ENCODE data around the gene HCN3.

The HCN3 gene

DNA sequence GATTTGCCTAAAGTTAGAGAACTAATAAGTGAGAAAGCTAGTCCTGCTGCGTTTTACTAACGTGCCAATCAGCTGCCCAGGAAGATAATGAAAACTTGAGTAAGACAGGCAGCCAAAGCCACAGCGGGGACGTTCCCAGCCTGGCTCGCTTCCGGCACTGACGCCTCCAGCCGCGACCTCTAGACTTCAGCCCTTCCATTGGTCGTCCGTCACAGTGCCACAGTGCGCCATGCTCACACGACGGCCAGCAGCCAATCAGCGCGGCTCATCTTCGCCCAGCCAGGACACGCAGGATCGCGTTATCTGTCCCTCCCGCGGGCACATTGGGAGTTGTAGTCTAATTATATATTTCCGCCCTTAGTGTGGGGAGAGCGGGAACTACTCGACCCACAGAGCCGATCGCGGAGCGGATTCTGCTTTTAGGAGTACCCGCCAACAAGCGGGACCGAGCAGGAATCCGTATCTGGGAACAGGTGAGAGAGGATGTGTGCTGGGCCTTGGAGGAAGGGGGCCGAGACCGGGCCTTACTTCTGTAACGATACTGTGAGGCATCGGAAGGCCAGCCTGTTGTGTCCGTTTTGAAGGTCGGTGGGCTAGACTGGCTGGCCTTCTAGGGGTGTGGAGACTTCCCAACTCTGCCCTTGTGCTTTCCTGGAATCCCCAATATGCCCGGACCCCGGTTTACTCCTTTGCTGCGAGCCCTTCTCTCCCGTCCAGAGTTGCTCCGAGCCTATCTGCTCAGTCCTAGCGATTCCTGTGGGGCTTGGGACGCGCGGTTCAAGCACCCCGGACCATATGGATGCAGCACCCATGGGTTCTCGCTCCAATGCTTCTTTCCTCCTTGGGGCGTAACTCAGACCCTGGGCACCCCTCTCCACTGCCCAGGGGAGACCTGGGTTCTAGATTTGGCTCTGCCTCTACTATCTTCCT is 31.5 kb downstream of the HCN3 start, which contains the start of gene FDPS:
Gene FDPS (plus strand): TSS at position 374 of the 930 bp plus-strand sequence. CDS start 924 bp downstream, outside the sequence.
- peak; percentile 92 to 98 (median 94) for DNase-seq (ENCODE audit: low read depth in 2 of 3, low spot score in 1 of 3)

DNA sequence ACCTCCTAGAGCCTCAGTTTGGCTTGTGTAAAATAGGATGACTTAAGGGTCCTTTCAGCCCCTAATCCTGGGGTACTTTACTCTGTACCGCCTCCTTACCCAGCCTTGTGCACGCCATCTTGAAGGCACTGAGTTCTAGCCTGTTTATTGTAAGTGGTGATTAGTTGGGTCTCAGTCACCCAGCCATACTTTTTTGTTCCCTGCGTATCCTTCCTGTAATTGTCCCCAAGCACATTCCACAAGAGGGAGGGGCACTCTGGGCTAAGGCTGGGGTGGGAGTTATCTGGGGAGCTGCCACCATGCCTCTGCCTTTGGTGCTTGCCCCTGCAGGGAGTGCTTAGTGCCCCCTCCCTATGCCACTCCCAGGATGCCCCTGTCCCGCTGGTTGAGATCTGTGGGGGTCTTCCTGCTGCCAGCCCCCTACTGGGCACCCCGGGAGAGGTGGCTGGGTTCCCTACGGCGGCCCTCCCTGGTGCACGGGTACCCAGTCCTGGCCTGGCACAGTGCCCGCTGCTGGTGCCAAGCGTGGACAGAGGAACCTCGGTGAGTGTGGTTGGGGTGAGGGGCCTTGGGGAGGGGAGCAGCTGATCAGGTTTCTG is 32.3 kb downstream of the HCN3 start:
- no peak for DNase-seq (ENCODE audit: low read depth in 2 of 3, low spot score in 1 of 3)

GRCh38 chr1:155313261-155313660 is 36.0 kb downstream of the HCN3 start:
- no peak for DNase-seq (ENCODE audit: low read depth in 2 of 3, low spot score in 1 of 3)

DNA sequence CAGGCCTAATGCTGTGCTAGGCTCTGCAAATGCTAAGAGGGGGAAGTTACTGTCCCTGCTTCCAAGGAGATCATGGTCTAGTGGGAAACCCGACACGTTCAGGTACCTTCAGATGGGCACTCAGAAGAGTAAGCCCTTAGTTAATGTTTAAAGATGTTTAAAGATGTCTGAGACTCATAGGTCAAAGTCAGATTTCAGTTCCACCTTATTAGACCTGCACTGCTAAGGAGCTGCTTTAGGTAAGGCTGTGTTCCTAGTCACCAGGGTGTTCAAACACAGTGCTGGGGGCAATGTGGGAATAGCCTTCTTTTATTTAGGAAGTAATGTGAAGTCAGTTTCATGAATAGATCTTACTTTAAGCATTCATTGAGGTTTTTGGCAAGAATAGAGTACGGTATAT is 39.7 kb downstream of the HCN3 start:
- DNase-seq (ENCODE audit: low read depth in 2 of 3, low spot score in 1 of 3), result no peak

DNA sequence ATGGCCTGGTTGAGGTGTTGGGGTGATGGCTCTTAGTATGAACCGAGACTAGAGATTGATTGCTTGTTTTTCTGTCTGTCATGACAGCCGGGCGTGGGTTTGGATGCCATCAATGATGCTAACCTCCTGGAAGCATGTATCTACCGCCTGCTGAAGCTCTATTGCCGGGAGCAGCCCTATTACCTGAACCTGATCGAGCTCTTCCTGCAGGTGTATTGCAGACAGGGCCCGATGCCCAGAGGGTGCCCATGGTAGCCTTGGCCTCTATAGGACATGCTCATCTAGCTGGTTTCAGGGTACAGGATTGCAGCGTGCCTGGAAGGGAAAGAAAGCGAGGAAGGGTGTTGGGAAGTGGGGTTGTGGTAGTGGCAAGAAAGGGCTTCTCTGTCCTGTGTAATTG is 40.8 kb downstream of the HCN3 start:
- DNase-seq (ENCODE audit: low read depth in 2 of 3, low spot score in 1 of 3), result no peak

GRCh38 chr1:155319536-155319935 is 42.3 kb downstream of the HCN3 start:
- no peak for DNase-seq (ENCODE audit: low read depth in 2 of 3, low spot score in 1 of 3)

DNA sequence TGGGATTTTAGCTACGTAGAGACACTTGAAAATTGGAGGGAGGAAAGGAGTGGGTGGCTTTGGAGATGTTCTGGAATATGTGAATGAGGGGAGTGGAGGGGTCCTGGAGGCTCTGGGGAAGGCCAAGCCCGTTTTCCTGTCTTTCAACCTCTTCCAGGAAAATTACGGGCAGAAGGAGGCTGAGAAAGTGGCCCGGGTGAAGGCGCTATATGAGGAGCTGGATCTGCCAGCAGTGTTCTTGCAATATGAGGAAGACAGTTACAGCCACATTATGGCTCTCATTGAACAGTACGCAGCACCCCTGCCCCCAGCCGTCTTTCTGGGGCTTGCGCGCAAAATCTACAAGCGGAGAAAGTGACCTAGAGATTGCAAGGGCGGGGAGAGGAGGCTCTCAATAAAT is 43.0 kb downstream of the HCN3 start:
- DNase-seq (ENCODE audit: low read depth in 2 of 3, low spot score in 1 of 3), result no peak

DNA sequence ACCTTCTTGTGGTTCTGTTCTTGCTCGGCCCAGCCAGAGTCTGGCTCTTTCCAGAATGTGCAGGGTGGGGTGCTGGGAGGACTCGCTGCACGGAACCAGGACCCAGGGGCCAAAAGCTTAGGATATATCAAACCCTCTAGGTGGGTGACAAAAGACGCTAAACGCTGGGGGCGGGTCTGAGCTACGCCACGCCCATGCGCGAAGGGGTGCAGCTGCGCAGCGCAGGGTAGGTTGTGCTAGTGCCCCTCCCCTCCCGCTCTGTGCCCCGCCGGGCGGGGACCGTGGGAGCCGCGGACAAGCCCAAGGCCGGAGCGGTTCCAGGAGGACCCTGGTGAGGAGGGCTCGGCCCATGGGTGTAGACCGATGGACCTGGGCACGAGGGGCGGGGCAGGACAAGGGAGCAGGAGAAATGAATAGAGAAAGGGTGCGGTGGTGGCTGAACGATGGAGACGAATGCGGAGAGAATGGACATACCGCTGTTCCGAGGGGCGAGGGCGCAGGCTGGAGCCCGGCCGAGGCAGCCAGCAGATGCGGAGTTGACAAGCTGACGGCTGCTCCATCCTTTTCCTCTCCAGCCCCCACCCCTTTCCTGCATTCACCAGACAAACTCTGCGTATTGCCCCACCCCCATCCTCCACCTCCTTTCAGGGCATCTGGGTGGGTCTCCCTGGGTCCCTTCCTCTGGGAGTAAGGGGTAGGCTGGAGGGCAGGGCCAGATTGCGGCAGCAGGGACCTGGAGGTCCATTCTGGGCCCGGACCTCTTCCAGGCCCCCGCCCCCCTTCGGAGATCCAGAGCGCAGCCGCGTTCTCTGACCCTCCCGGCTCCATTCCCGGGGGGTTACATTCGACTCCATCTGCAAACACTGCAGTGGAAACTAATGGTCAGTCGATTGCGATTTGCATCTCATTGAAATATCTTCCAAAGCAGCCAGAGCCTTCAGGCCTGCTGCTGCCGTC is 43.7 kb downstream of the HCN3 start, which contains the start of gene RUSC1:
Gene RUSC1 (plus strand): TSS at position 234 of the 957 bp plus-strand sequence. CDS start 880 bp downstream, outside the sequence.
- DNase-seq (ENCODE audit: low read depth in 2 of 3, low spot score in 1 of 3), result peak; percentile 58 to 72 (median 61)

- DNase-seq (ENCODE audit: low read depth in 2 of 3, low spot score in 1 of 3), result no peak
These were observed 44.6 kb downstream of the HCN3 start for GRCh38 chr1:155321639-155322503.

DNA sequence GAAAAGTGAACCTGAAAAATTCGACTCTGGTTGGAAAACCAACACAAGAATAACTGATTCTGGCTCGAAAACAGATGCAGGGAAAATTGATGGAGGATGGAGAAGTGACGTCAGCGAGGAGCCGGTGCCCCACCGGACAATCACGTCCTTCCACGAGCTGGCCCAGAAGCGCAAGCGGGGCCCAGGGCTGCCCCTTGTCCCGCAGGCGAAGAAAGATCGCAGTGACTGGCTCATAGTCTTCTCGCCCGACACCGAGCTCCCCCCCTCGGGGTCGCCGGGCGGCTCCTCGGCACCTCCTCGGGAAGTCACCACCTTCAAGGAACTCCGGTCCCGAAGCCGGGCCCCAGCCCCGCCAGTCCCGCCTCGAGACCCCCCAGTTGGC is 45.3 kb downstream of the HCN3 start:
- DNase-seq (ENCODE audit: low read depth in 2 of 3, low spot score in 1 of 3), result no peak

- peak; percentile 67 to 87 (median 86) for DNase-seq (ENCODE audit: low read depth in 2 of 3, low spot score in 1 of 3)
These were observed 45.9 kb downstream of the HCN3 start for GRCh38 chr1:155322953-155323728.

- peak; percentile 72 to 80 (median 75) for DNase-seq (ENCODE audit: low read depth in 2 of 3, low spot score in 1 of 3)
These were observed 46.4 kb downstream of the HCN3 start for GRCh38 chr1:155323729-155324036.

DNA sequence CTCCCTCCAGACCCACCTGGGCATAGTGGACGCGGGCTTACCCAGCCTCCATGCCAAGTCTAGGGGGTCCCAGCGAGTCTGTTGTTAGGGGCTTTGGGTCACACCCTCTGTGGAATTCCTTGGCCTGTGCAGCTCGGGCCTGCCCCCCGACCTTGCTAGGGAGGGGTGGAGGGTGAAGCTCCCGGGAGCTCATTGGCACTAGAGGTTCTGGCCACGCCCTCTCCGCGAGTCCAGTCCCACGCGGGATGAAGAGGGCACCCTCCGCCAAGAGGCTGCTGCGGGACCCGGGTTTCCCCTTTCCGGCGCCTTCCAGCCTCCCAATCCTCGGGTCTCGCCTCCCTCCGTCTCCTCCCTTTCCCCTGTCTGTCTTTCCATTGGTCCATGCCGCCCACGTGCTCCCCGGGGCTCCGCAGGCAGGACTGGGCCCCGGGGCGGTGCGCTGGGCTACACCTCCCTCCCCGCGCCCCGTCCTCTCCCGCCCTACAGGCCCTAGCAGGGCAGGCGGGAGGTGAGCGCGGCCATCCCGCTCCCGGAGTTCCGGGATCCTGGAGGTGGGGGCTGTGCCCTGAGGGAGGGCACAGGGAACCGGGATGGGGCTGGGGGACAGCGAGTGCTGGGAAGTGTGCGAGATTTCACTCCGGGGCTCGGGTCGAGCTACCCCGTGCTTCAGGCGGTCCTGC is 46.9 kb downstream of the HCN3 start:
- DNase-seq (ENCODE audit: low read depth in 2 of 3, low spot score in 1 of 3), result peak; percentile 87 to 97 (median 89)

GRCh38 chr1:155324717-155325602 is 47.7 kb downstream of the HCN3 start:
- no peak for DNase-seq (ENCODE audit: low read depth in 2 of 3, low spot score in 1 of 3)

GRCh38 chr1:155325603-155325893 is 48.3 kb downstream of the HCN3 start:
- DNase-seq (ENCODE audit: low read depth in 2 of 3, low spot score in 1 of 3), result no peak

GRCh38 chr1:155326020-155326526 is 48.8 kb downstream of the HCN3 start:
- no peak for DNase-seq (ENCODE audit: low read depth in 2 of 3, low spot score in 1 of 3)

- no peak for DNase-seq (ENCODE audit: low read depth in 2 of 3, low spot score in 1 of 3)
These were observed 49.4 kb downstream of the HCN3 start for GRCh38 chr1:155326631-155327037.

DNA sequence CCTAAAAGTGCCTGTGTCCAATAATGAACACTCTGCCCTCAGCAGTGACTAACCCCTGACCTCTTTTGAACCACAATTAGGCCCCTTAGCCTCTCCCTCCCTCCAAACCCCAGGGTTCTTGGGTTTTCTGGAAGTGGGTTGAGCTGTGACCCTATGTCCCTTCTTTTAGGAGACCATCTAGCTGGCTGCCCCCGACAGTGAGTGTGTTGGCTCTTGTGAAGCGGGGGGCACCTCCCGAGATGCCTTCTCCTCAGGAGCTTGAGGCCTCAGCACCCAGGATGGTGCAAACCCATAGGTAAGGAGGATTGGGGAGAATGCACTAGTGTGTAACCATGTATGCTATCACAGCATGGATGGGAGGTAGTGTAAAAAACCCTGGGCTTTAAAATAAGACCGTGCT is 50.7 kb downstream of the HCN3 start:
- DNase-seq (ENCODE audit: low read depth in 2 of 3, low spot score in 1 of 3), result no peak

All from stimulated activated CD4-positive, alpha-beta T cell treated with anti-CD3 and anti-CD28 coated beads, Interleukin-12 subunit alpha, Interleukin-12 subunit beta, amount 100 ng/mL, for 48 hours (primary cell).